IMR-90 (cell line): Measurements from ENCODE around the gene PSME3. TPM values are rescaled to one million over a fixed set of nuclear protein-coding genes. Genes with fewer than 3 reads are reported as not detected.
A peak's percentile ranks its signal among the peaks of the same experiment; 100 is the strongest.

Source experiments
- ATAC-seq: fragments of 200-7000 bp; cut with Tn5 transposase; 2 replicates; pipeline ENCODE4 v1.9.1; 2020; ENCODE audit warnings: low read depth, mild to moderate bottlenecking, moderate library complexity
- BruUV-seq: library from RNA; stranded (reverse); fragments of 400-500 nt; replicated peaks from 2 replicates; lab custom pipeline; 2021; lab: Mats Ljungman, UMichigan
- CTCF ChIA-PET: fragments of 300-600 bp; formaldehyde crosslinking; extraction: SDS; loops from one replicate; lab custom pipeline; 2021; ENCODE audit warnings: antibody characterized with exemption; lab: Yijun Ruan, JAX
- POLR2A ChIA-PET: fragments of 300-600 bp; sonication (Branson Sonifier 250); formaldehyde crosslinking; loops from one replicate; lab custom pipeline; 2022; ENCODE audit warnings: antibody characterized with exemption; ENCODE audit not compliant: unreplicated experiment; lab: Charles Lee
- DNase-seq: peaks from one replicate; pipeline ENCODE4 v3.0.0; 2013
- H2AFZ ChIP-seq: replicated peaks from 2 replicates; pipeline ENCODE3; 2013; ENCODE audit warnings: low read length, mild to moderate bottlenecking; ENCODE audit not compliant: poor library complexity
- H2AK5ac ChIP-seq: 2 replicates; pipeline ENCODE4 v1.6.1; 2013; ENCODE audit warnings: low read depth, low read length, inconsistent platforms
- H2AK9ac ChIP-seq: replicated peaks from 2 replicates; pipeline ENCODE3; 2013; ENCODE audit warnings: mild to moderate bottlenecking, low read depth, low read length, moderate library complexity; ENCODE audit not compliant: poor library complexity
- H2BK120ac ChIP-seq: 2 replicates; pipeline ENCODE4 v1.6.1; 2013; ENCODE audit warnings: low read depth, low read length, inconsistent platforms
- H2BK15ac ChIP-seq: 3 replicates; pipeline ENCODE4 v1.6.1; 2013; ENCODE audit warnings: low read depth, low read length, inconsistent platforms
- H2BK20ac ChIP-seq: 2 replicates; pipeline ENCODE4 v1.6.1; 2013; ENCODE audit warnings: low read depth, mild to moderate bottlenecking, inconsistent platforms, low read length, moderate library complexity
- H2BK5ac ChIP-seq: 2 replicates; pipeline ENCODE4 v1.6.1; 2013; ENCODE audit warnings: mild to moderate bottlenecking, low read depth, low read length, inconsistent platforms; ENCODE audit not compliant: poor library complexity, severe bottlenecking
- H3K14ac ChIP-seq: replicated peaks from 2 replicates; pipeline ENCODE4 v1.6.1; 2013; ENCODE audit warnings: low read depth, low read length, inconsistent platforms
- H3K18ac ChIP-seq: 2 replicates; pipeline ENCODE4 v1.6.1; 2013; ENCODE audit warnings: low read depth, low read length, control low read depth
- H3K23ac ChIP-seq: 2 replicates; pipeline ENCODE4 v1.6.1; 2013; ENCODE audit warnings: low read depth, low read length, inconsistent platforms
- H3K27ac ChIP-seq: 2 replicates; pipeline ENCODE4 v1.5.1; 2013; ENCODE audit warnings: mild to moderate bottlenecking, control low read depth, low read length; ENCODE audit not compliant: insufficient read depth
- H3K27me3 ChIP-seq: 2 replicates; pipeline ENCODE4 v1.6.1; 2013; ENCODE audit warnings: low read length; ENCODE audit not compliant: control insufficient read depth, insufficient read depth
- H3K36me3 ChIP-seq: 2 replicates; pipeline ENCODE4 v1.6.1; 2013; ENCODE audit warnings: low read length, mixed read lengths; ENCODE audit not compliant: control insufficient read depth, insufficient read depth
- H3K4ac ChIP-seq: 2 replicates; pipeline ENCODE4 v1.6.1; 2013; ENCODE audit warnings: low read depth, low read length, inconsistent platforms
- H3K4me1 ChIP-seq: 2 replicates; pipeline ENCODE4 v1.6.1; 2013; ENCODE audit warnings: low read length, mixed read lengths; ENCODE audit not compliant: control insufficient read depth, insufficient read depth
- H3K4me2 ChIP-seq: 2 replicates; pipeline ENCODE4 v1.6.1; 2013; ENCODE audit warnings: low read depth, mild to moderate bottlenecking, control low read depth, low read length, moderate library complexity
- H3K4me3 ChIP-seq: 2 replicates; pipeline ENCODE4 v1.5.1; 2013; ENCODE audit warnings: low read depth, mild to moderate bottlenecking, control low read depth, low read length, moderate library complexity; ENCODE audit not compliant: insufficient read depth
- H3K56ac ChIP-seq: 2 replicates; pipeline ENCODE4 v1.6.1; 2013; ENCODE audit warnings: low read length, inconsistent platforms; ENCODE audit not compliant: insufficient read depth; ENCODE audit errors: extremely low read depth
- H3K79me1 ChIP-seq, 2 experiments: 2 replicates each; pipeline ENCODE4 v1.6.1; 2013; ENCODE audit warnings: low read length in 2 of 2, inconsistent platforms in 1 of 2, low read depth in 1 of 2
- H3K9ac ChIP-seq: 2 replicates; pipeline ENCODE4 v1.6.1; 2013; ENCODE audit warnings: low read depth, low read length, control low read depth
- H3K9me1 ChIP-seq: 2 replicates; pipeline ENCODE4 v1.6.1; 2013; ENCODE audit warnings: low read length, inconsistent platforms; ENCODE audit not compliant: insufficient read depth
- H3K9me3 ChIP-seq: 2 replicates; pipeline ENCODE4 v1.6.1; 2013; ENCODE audit warnings: low read length; ENCODE audit not compliant: control insufficient read depth, insufficient read depth
- H4K20me1 ChIP-seq: 2 replicates; pipeline ENCODE4 v1.6.1; 2013; ENCODE audit warnings: low read length, inconsistent platforms; ENCODE audit not compliant: insufficient read depth
- H4K5ac ChIP-seq: 2 replicates; pipeline ENCODE4 v1.6.1; 2013; ENCODE audit warnings: mild to moderate bottlenecking, low read depth, low read length, control low read depth
- H4K8ac ChIP-seq, 2 experiments: 2 replicates each; pipeline ENCODE4 v1.6.1; 2013; ENCODE audit warnings: low read depth in 2 of 2, low read length in 2 of 2, control low read depth in 1 of 2, inconsistent platforms in 1 of 2
- H4K91ac ChIP-seq: 2 replicates; pipeline ENCODE4 v1.6.1; 2013; ENCODE audit warnings: low read depth, low read length, inconsistent platforms; ENCODE audit not compliant: insufficient read depth
- MXI1 ChIP-seq: IDR thresholded peaks from 2 replicates; pipeline ENCODE4 v1.6.1; 2012; ENCODE audit warnings: low read depth, mild to moderate bottlenecking, low read length, moderate library complexity, borderline replicate concordance
- RCOR1 ChIP-seq: IDR thresholded peaks from 2 replicates; pipeline ENCODE4 v1.6.1; 2012; ENCODE audit warnings: mild to moderate bottlenecking, low read length, improper control_type of control experiment; ENCODE audit not compliant: insufficient replicate concordance
- RFX5 ChIP-seq: IDR thresholded peaks from 2 replicates; pipeline ENCODE4 v1.8.0; 2012; ENCODE audit warnings: low read depth, mild to moderate bottlenecking, low read length, moderate library complexity
- WGBS, 2 experiments: methylation state at CpG; one replicate each; pipeline versions ENCODE4 v1.1.5 to v1.1.7; 2013; ENCODE audit warnings: missing lambda C conversion rate in 2 of 2; ENCODE audit not compliant: insufficient read length in 1 of 2; ENCODE audit errors: extremely low coverage in 2 of 2; 5-methylcytosine and 5-hydroxymethylcytosine counted together
- dilution Hi-C: fragments of 300-500 bp; cut with HindIII; formaldehyde crosslinking; loops from one replicate; pipeline ENCODE4 v1.14.3; 2018; ENCODE audit warnings: low sequenced_read_pairs; ENCODE audit not compliant: unreplicated experiment
- in situ Hi-C: fragments of 300-500 bp; cut with MboI; formaldehyde crosslinking; loops from 3 replicates; pipeline ENCODE4 v1.14.3; 2019; ENCODE audit warnings: low sequenced_read_pairs, inconsistent platforms, mixed read lengths
- intact Hi-C: fragments of 100-400 bp; cut with micrococcal nuclease; formaldehyde crosslinking; loops from 2 replicates; pipeline ENCODE4 v1.10.0; 2022
- polyA plus RNA-seq, 3 experiments: library from polyadenylated mRNA; depleted of rRNA; stranded (reverse); fragments of >200 nt; gene quantifications; 2 replicates each; pipeline ENCODE4 v1.2.3, GENCODE V29; 2012; ENCODE audit warnings: low replicate concordance in 1 of 3
- total RNA-seq: library from RNA; depleted of rRNA; stranded (reverse); fragments of >200 nt; gene quantifications from 2 replicates; pipeline ENCODE4 v1.2.3, GENCODE V29; 2012
- TF ChIP-seq, protein P1 (sequence below): fragments of 150-350 bp; IDR thresholded peaks from 2 replicates; pipeline ENCODE4 v1.6.1; 2017; ENCODE audit warnings: mild to moderate bottlenecking, antibody characterized with exemption, low read length, low read depth
- TF ChIP-seq, protein P2 (sequence below): fragments of 150-350 bp; IDR thresholded peaks from 2 replicates; pipeline ENCODE4 v1.6.1; 2016; ENCODE audit warnings: low read depth, mild to moderate bottlenecking, low read length, moderate library complexity, borderline replicate concordance

PSME3 gene
- total and polyA plus RNA-seq, 2 of the 4 experiments (the other 2 are of a cell fraction) = 72.4 to 100 TPM

DNA sequence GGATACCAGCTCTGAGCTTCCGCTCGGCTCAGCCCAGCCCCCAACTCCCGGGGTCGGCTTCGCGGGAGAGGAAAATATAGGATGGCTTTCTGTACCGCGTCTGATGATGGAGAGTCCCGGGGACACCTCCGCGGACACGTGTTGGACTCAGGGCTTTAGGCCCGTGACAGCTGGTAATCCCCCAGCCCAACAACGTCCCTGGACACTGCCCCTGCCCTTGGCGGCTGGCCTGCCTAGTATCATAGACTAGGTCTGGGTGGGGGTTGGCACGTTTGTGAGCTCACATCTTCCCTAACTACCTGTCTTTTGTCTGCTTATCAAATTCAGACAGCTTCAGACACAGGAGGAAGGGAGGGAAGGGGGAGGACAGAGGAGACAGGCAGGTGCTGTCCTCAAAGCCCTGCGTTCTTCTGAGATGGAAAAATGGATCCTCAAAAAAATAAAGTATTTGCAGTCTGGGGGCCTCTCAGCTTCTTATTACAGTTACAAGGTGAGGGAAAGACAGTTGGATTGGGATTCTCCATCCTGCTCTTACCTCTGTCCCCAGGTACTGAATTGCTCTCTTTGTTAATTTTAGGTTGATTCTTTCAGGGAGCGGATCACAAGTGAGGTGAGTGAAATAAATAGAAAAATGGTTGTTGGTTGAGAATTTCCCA lies 698 bp downstream of the PSME3 start:
- H2AFZ ChIP-seq = peak overlapping the region; percentile 96
- dilution Hi-C loops = no loop called here
- BruUV-seq = no TSS peak

More for the DNA sequence above, 698 bp downstream of the PSME3 start:
- Histone ChIP-seq H4K8ac (peak overlapping the region; percentile 84 to 100), H4K5ac (peak overlapping the region; percentile 53), H3K4ac (peak overlapping the region; percentile 81), H3K14ac (peak overlapping the region; percentile 77), H2BK20ac (no peak overlapping the region), H3K56ac (peak overlapping the region; percentile 59), H4K91ac (peak overlapping the region; percentile 62), H3K9ac (peak overlapping the region; percentile 83), H3K18ac (no peak overlapping the region), H2BK15ac (no peak overlapping the region), H3K23ac (peak overlapping the region; percentile 54), H2AK5ac (peak overlapping the region; percentile 59), H2BK120ac (no peak overlapping the region), H3K79me1 (peaks cover 38 to 59% of the 10 kb centered on the region in 2 experiments), H3K36me3 (peaks cover 24% of the 10 kb centered on the region), H3K27ac (peak overlapping the region; percentile 81), H3K9me3 (no peaks in the 10 kb centered on the region), H3K9me1 (no peaks in the 10 kb centered on the region), H3K27me3 (no peaks in the 10 kb centered on the region), H2BK5ac (peak overlapping the region; percentile 51), H2AK9ac (peak overlapping the region; percentile 84), H4K20me1 (peaks cover 4% of the 10 kb centered on the region; the same call in 1 of the 2 replicates), H3K4me3 (peak overlapping the region; percentile 83), H3K4me2 (peak overlapping the region; percentile 100), H3K4me1 (0 out of 2 replicates have a peak, but pooled peaks cover 3% of the 10 kb centered on the region)
- intact Hi-C loops (no loop called here), in situ Hi-C loops (no loop called here)
- TF ChIP-seq RFX5 (no peak), MXI1 (peak; percentile 35; the same call in 1 of the 2 replicates), RCOR1 (no peak)
- TF ChIP-seq, protein P1, sequence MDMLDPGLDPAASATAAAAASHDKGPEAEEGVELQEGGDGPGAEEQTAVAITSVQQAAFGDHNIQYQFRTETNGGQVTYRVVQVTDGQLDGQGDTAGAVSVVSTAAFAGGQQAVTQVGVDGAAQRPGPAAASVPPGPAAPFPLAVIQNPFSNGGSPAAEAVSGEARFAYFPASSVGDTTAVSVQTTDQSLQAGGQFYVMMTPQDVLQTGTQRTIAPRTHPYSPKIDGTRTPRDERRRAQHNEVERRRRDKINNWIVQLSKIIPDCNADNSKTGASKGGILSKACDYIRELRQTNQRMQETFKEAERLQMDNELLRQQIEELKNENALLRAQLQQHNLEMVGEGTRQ = peak; percentile 2; the same call in 1 of the 2 replicates
- TF ChIP-seq, protein P2, sequence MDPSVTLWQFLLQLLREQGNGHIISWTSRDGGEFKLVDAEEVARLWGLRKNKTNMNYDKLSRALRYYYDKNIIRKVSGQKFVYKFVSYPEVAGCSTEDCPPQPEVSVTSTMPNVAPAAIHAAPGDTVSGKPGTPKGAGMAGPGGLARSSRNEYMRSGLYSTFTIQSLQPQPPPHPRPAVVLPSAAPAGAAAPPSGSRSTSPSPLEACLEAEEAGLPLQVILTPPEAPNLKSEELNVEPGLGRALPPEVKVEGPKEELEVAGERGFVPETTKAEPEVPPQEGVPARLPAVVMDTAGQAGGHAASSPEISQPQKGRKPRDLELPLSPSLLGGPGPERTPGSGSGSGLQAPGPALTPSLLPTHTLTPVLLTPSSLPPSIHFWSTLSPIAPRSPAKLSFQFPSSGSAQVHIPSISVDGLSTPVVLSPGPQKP = no peak
- POLR2A ChIA-PET = interaction anchor here (1.0 kb wide), 1 partner anchor 10 kb away, joined by 4 read pairs; the partner anchor contains the start of gene BECN1
- no peak; the same call in none of the 2 replicates for ATAC-seq
- WGBS, 2 experiments = no CpG with 5 or more reads among the region's 18 CpGs
- DNase-seq = no peak
- CTCF ChIA-PET = interaction anchor here (1.3 kb wide), 1 partner anchor 10 kb away, joined by 3 read pairs; the partner anchor contains the start of gene BECN1
